Peyer's patch (tissue), 4 donors: ENCODE measurements around the gene TMEM260. TPM values are rescaled to one million over a fixed set of nuclear protein-coding genes. Genes with fewer than 3 reads are reported as not detected.

Source experiments
- DNase-seq, 3 donors: peaks; one replicate each; pipeline ENCODE4 v3.0.0-alpha.2; 2017 to 2019
- H3K27ac ChIP-seq, 4 donors: fragments of 200-600 bp; sonication (generic); one replicate each; pipeline ENCODE4 v1.5.1; 2016 to 2019
- H3K27me3 ChIP-seq, 2 donors: fragments of 200-600 bp; sonication (generic); one replicate each; pipeline ENCODE4 v1.5.1; 2019
- H3K36me3 ChIP-seq, 3 donors: fragments of 200-600 bp; sonication (generic); one replicate each; pipeline ENCODE4 v1.5.1; 2016 to 2019
- H3K4me1 ChIP-seq, 4 donors: fragments of 200-600 bp; sonication (generic); one replicate each; pipeline ENCODE4 v1.5.1; 2016 to 2019
- H3K4me3 ChIP-seq, 4 donors: fragments of 200-600 bp; sonication (generic); 1 replicate in 3 of 4; 2 replicates in 1 of 4; pipeline ENCODE4 v1.5.1; 2016 to 2019; ENCODE audit warnings: mild to moderate bottlenecking in 1 of 4
- H3K9me3 ChIP-seq, 4 donors: fragments of 200-600 bp; sonication (generic); one replicate each; pipeline ENCODE4 v1.5.1; 2016 to 2019; ENCODE audit warnings: mild to moderate bottlenecking in 1 of 4
- CTCF ChIP-seq, 6 experiments: fragments of 450-650 bp in 4 of 6; fragments of 200-600 bp in 2 of 6; sonication (generic) in 1 of 6; IDR thresholded peaks; one replicate each; pipeline ENCODE4 v1.5.1; 2017 to 2019; ENCODE audit warnings: antibody characterized with exemption in 6 of 6, mild to moderate bottlenecking in 3 of 6, moderate library complexity in 1 of 6
- POLR2A ChIP-seq, 2 donors: fragments of 450-650 bp; IDR thresholded peaks; one replicate each; pipeline ENCODE4 v1.5.1; 2017; ENCODE audit warnings: antibody characterized with exemption in 2 of 2, mild to moderate bottlenecking in 2 of 2, moderate library complexity in 2 of 2
- total RNA-seq, 4 donors: library from RNA; depleted of rRNA; stranded (reverse); fragments of >200 nt; gene quantifications; one replicate each; pipeline ENCODE4 v1.1.0, GENCODE V29; 2016

Gene TMEM260
- total RNA-seq, 4 donors from 2014 or later: 13.3 to 43.5 (median 24.5) TPM

DNA sequence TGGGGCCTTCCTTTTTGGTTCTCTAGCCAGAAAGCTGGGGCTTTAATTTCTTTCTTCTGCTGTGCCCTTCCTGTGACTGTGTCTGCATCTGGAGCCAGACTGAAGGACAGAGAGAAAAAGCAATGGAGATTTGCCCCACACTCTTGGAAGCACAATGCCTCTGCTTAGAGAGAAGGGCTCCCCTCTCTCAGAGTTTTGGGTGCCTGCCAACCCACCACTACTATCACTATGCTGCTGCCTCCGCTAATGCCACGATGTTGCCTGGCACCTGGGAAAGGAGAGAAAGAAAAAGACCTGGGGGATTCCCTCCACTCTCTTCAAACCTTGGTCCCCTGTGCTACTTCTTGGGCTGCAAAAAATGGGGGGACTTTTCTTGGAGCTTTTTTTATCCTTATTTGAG is 52.6 kb downstream of the TMEM260 start:
- Histone ChIP-seq H3K9me3 (peaks cover 0 to 6% (median 0%) of the 10 kb centered on the region in 4 donors), H3K27me3 (no peaks in the 10 kb centered on the region), H3K27ac (no peak overlapping the region), H3K4me3 (no peak overlapping the region), H3K36me3 (peaks cover 0 to 80% (median 0%) of the 10 kb centered on the region in 3 donors), H3K4me1 (no peaks in the 10 kb centered on the region)
- TF ChIP-seq POLR2A (IDR thresholded peaks at IDR 0.05) (no peak), CTCF (IDR thresholded peaks at IDR 0.05) (no peak)
- DNase-seq: no peak

- no peak for TF ChIP-seq POLR2A (IDR thresholded peaks at IDR 0.05)
- no peak for TF ChIP-seq CTCF (IDR thresholded peaks at IDR 0.05)
- Histone ChIP-seq H3K9me3 (peaks cover 0 to 6% (median 0%) of the 10 kb centered on the region in 4 donors), H3K36me3 (peaks cover 0 to 88% (median 0%) of the 10 kb centered on the region in 3 donors), H3K27me3 (no peaks in the 10 kb centered on the region), H3K4me3 (no peak overlapping the region), H3K27ac (no peak overlapping the region), H3K4me1 (no peaks in the 10 kb centered on the region)
- no peak for DNase-seq
These were observed 53.9 kb downstream of the TMEM260 start for GRCh38 chr14:56633544-56633943.

DNA sequence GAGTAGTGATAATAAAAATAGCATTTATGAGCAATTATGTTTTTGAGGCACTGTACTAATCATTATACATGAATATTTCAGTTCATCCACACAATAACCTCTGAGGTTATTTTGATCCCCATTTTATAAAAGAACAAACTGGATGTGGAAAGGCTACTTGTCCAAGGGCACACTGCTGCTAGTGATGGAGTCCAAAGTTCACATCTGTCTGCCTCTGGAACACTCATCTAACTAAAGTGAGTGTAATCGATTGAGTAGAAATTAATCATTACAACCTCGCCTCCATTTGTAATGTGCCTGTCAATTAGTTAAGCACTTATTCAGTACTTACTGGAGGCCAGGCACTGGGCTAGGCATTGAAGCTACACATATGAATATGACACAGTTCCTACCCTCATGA is 55.4 kb downstream of the TMEM260 start:
- DNase-seq: no peak
- Histone ChIP-seq H3K27me3 (no peaks in the 10 kb centered on the region), H3K9me3 (no peaks in the 10 kb centered on the region), H3K4me3 (no peak overlapping the region), H3K36me3 (peaks cover 0 to 97% (median 0%) of the 10 kb centered on the region in 3 donors), H3K27ac (no peak overlapping the region), H3K4me1 (no peaks in the 10 kb centered on the region)
- TF ChIP-seq POLR2A (IDR thresholded peaks at IDR 0.05) (no peak), CTCF (IDR thresholded peaks at IDR 0.05) (no peak)

GRCh38 chr14:56647493-56647892 is 67.9 kb downstream of the TMEM260 start:
- no peak for DNase-seq
- TF ChIP-seq POLR2A (IDR thresholded peaks at IDR 0.05) (no peak), CTCF (IDR thresholded peaks at IDR 0.05) (no peak)
- no peaks in the 10 kb centered on the region for H3K9me3 ChIP-seq
- H3K4me3 ChIP-seq: no peak overlapping the region
- H3K27me3 ChIP-seq: no peaks in the 10 kb centered on the region
- H3K27ac ChIP-seq: no peak overlapping the region
- peaks cover 0 to 6% (median 0%) of the 10 kb centered on the region in 3 donors for H3K36me3 ChIP-seq
- no peaks in the 10 kb centered on the region for H3K4me1 ChIP-seq

DNA sequence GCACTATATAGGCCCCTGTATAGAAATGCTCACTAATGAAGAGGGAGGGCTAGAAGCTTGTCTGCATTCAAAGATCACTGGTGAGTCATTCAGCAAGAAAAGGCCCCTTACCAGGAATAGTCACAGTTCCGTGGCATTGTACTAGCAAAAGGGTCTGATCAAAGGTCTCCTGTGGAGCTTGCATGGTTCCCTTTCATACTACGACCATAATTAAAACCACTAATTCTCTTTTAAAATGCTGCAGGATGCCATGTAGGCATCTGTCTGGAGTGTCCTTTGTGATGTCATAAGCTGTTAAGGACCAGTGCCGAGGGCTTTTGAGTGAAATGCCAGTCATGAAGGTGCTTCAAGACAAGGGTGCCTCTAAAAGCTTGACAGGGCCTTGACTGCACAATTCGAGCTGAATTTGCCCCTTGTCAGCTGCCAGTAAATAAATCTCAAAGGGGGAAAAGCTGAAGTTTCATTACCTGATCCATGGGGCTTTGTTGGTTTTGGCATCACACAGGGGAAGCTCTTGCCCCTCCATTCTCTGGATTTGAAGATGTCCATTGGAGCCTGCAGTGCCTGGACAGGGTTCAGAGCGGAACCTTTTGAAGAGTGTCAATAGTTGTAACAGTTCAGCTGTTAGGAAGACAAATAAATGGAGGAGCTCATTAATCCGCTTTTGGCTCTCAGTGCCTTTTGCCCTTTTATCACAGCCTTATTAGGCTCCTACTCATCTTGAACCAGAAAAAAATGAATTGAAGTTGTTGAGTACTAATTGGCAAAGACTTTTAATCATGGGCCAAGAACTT is 69.1 kb downstream of the TMEM260 start:
- no peak for DNase-seq
- Histone ChIP-seq H3K36me3 (peaks cover 0 to 6% (median 0%) of the 10 kb centered on the region in 3 donors), H3K4me1 (no peaks in the 10 kb centered on the region), H3K4me3 (no peak overlapping the region), H3K9me3 (no peaks in the 10 kb centered on the region), H3K27ac (no peak overlapping the region), H3K27me3 (no peaks in the 10 kb centered on the region)
- TF ChIP-seq CTCF (IDR thresholded peaks at IDR 0.05) (no peak), POLR2A (IDR thresholded peaks at IDR 0.05) (no peak)
